ENCODE measurements around the gene H2BK1.

H2BK1 gene

GRCh38 chr7:151210087-151210854, at the start of gene H2BK1:
TSS of gene H2BK1 (minus strand) at chr7:151210488. CDS start at chr7:151210318, 170 bp downstream.
- no peak for DNase-seq

GRCh38 chr7:151257990-151258389, 47.7 kb upstream of the H2BK1 start:
- no peak for DNase-seq

- DNase-seq = no peak
Measured at GRCh38 chr7:151256410-151257045, 46.2 kb upstream of the H2BK1 start.

- DNase-seq = no peak
Measured at GRCh38 chr7:151255390-151255789, 45.1 kb upstream of the H2BK1 start.

- DNase-seq = no peak
Measured at GRCh38 chr7:151254851-151255250, 44.6 kb upstream of the H2BK1 start.

GRCh38 chr7:151254316-151254715, 44.0 kb upstream of the H2BK1 start:
- DNase-seq = no peak

GRCh38 chr7:151252961-151253711, 42.8 kb upstream of the H2BK1 start:
- no peak for DNase-seq

GRCh38 chr7:151252561-151252835, 42.2 kb upstream of the H2BK1 start:
- no peak for DNase-seq

- peak; percentile 35 for DNase-seq
Measured at GRCh38 chr7:151251689-151252560, 41.6 kb upstream of the H2BK1 start.

- DNase-seq = no peak
Measured at GRCh38 chr7:151251328-151251688, 41.0 kb upstream of the H2BK1 start.

- no peak for DNase-seq
Measured at GRCh38 chr7:151250181-151251132, 40.2 kb upstream of the H2BK1 start.

GRCh38 chr7:151249732-151250072, 39.4 kb upstream of the H2BK1 start:
- no peak for DNase-seq

- DNase-seq = peak; percentile 43
Measured at GRCh38 chr7:151249034-151249731, 38.9 kb upstream of the H2BK1 start.

- peak; percentile 50 for DNase-seq
Measured at GRCh38 chr7:151248346-151249033, 38.2 kb upstream of the H2BK1 start, which contains the start of gene SMARCD3. TSS of gene SMARCD3 (minus strand) at chr7:151248694. CDS start at chr7:151248562, 132 bp downstream.

- no peak for DNase-seq
Measured at GRCh38 chr7:151247611-151248345, 37.5 kb upstream of the H2BK1 start.

GRCh38 chr7:151246851-151247580, 36.7 kb upstream of the H2BK1 start:
- no peak for DNase-seq

- DNase-seq = no peak
Measured at GRCh38 chr7:151246102-151246850, 36.0 kb upstream of the H2BK1 start.

- no peak for DNase-seq
Measured at GRCh38 chr7:151245360-151246101, 35.2 kb upstream of the H2BK1 start.
